Measurements from ENCODE around the gene SPRR2G.
A peak's percentile ranks its signal among the peaks of the same experiment; 100 is the strongest.
"Not testable (repeated sequence)": the region's sequence is repeated elsewhere in the genome, so short reads cannot be mapped to it uniquely, and the experiment has no call there.

The SPRR2G gene

GRCh38 chr1:153150846-153151245 lies at the start of gene SPRR2G:
TSS of gene SPRR2G (minus strand) at chr1:153150890. CDS start at chr1:153150110, 780 bp downstream.
- TF ChIP-seq CTCF (IDR thresholded peaks at IDR 0.05; ENCODE audit: extremely low read depth, insufficient read depth, missing control alignments), result no peak
- in situ Hi-C loops (cut with MboI; ENCODE audit: low pct_unique_long_range_greater_than_20kb, low sequenced_read_pairs, unreplicated experiment), result no loop called here
- DNase-seq (ENCODE audit: low spot score), result no peak

- no peak for DNase-seq (ENCODE audit: low spot score)
- no peak for TF ChIP-seq CTCF (IDR thresholded peaks at IDR 0.05; ENCODE audit: extremely low read depth, insufficient read depth, missing control alignments)
- in situ Hi-C loops (cut with MboI; ENCODE audit: low pct_unique_long_range_greater_than_20kb, low sequenced_read_pairs, unreplicated experiment), result no loop called here
Observed at GRCh38 chr1:153195216-153195615, 44.5 kb upstream of the SPRR2G start.

GRCh38 chr1:153194331-153195050 lies 43.8 kb upstream of the SPRR2G start:
- no peak for TF ChIP-seq CTCF (IDR thresholded peaks at IDR 0.05; ENCODE audit: extremely low read depth, insufficient read depth, missing control alignments)
- no peak for DNase-seq (ENCODE audit: low spot score)
- in situ Hi-C loops (cut with MboI; ENCODE audit: low pct_unique_long_range_greater_than_20kb, low sequenced_read_pairs, unreplicated experiment), result no loop called here

- DNase-seq (ENCODE audit: low spot score), result no peak
- TF ChIP-seq CTCF (IDR thresholded peaks at IDR 0.05; ENCODE audit: extremely low read depth, insufficient read depth, missing control alignments), result peak; percentile 46
- in situ Hi-C loops (cut with MboI; ENCODE audit: low pct_unique_long_range_greater_than_20kb, low sequenced_read_pairs, unreplicated experiment), result no loop called here
Observed at GRCh38 chr1:153192697-153193096, 42.0 kb upstream of the SPRR2G start.

GRCh38 chr1:153190373-153190772 lies 39.7 kb upstream of the SPRR2G start:
- DNase-seq (ENCODE audit: low spot score), result no peak
- in situ Hi-C loops (cut with MboI; ENCODE audit: low pct_unique_long_range_greater_than_20kb, low sequenced_read_pairs, unreplicated experiment), result no loop called here
- TF ChIP-seq CTCF (IDR thresholded peaks at IDR 0.05; ENCODE audit: extremely low read depth, insufficient read depth, missing control alignments), result peak; percentile 41

- DNase-seq (ENCODE audit: low spot score); in situ Hi-C loops (cut with MboI; ENCODE audit: low pct_unique_long_range_greater_than_20kb, low sequenced_read_pairs, unreplicated experiment): not testable (repeated sequence)
Observed at GRCh38 chr1:153188301-153188700, 37.6 kb upstream of the SPRR2G start.

GRCh38 chr1:153180556-153180955 lies 29.9 kb upstream of the SPRR2G start:
- DNase-seq (ENCODE audit: low spot score), result no peak
- TF ChIP-seq CTCF (IDR thresholded peaks at IDR 0.05; ENCODE audit: extremely low read depth, insufficient read depth, missing control alignments), result no peak
- in situ Hi-C loops (cut with MboI; ENCODE audit: low pct_unique_long_range_greater_than_20kb, low sequenced_read_pairs, unreplicated experiment), result no loop called here
